Transverse colon (tissue), 4 donors: ENCODE measurements around the gene ARAP2. TPM values are rescaled to one million over a fixed set of nuclear protein-coding genes. Genes with fewer than 3 reads are reported as not detected.

Experiments
- DNase-seq: peaks from one replicate; pipeline ENCODE4 v3.0.0-alpha.2; 2019
- H3K27ac ChIP-seq, 4 donors: fragments of 200-600 bp; sonication (generic); 2 replicates each; pipeline ENCODE4 v1.5.1; 2016 to 2018; ENCODE audit warnings: inconsistent platforms in 4 of 4
- H3K27me3 ChIP-seq: fragments of 200-600 bp; sonication (generic); 2 replicates; pipeline ENCODE4 v1.5.1; 2017; ENCODE audit warnings: inconsistent platforms
- H3K36me3 ChIP-seq, 4 donors: fragments of 200-600 bp; sonication (generic); 2 replicates each; pipeline ENCODE4 v1.5.1; 2017 to 2019; ENCODE audit warnings: inconsistent platforms in 4 of 4
- H3K4me1 ChIP-seq, 4 donors: fragments of 200-600 bp; sonication (generic); 2 replicates each; pipeline ENCODE4 v1.5.1; 2017 to 2020; ENCODE audit warnings: inconsistent platforms in 4 of 4
- H3K4me3 ChIP-seq, 4 donors: fragments of 200-600 bp; sonication (generic); 1 replicate in 1 of 4; 2 replicates in 3 of 4; pipeline versions ENCODE4 v1.5.1 to v1.6.1; 2017 to 2019; ENCODE audit warnings: inconsistent platforms in 4 of 4
- H3K9me3 ChIP-seq, 2 donors: fragments of 200-600 bp; sonication (generic); 2 replicates each; pipeline ENCODE4 v1.5.1; 2017 to 2019; ENCODE audit warnings: inconsistent platforms in 2 of 2
- CTCF ChIP-seq, 5 experiments: fragments of 200-600 bp in 3 of 5; fragments of 450-650 bp in 2 of 5; sonication (generic) in 3 of 5; IDR thresholded peaks; 1 replicate in 2 of 5; 2 replicates in 3 of 5; pipeline ENCODE4 v1.5.1; 2016 to 2017; ENCODE audit warnings: antibody characterized with exemption in 5 of 5, inconsistent platforms in 3 of 5, mild to moderate bottlenecking in 2 of 5, moderate library complexity in 1 of 5
- EP300 ChIP-seq: sonication (generic); formaldehyde crosslinking; IDR thresholded peaks from one replicate; pipeline ENCODE4 v1.6.1; 2017; ENCODE audit warnings: antibody characterized with exemption, low read depth
- POLR2A ChIP-seq: fragments of 450-650 bp; IDR thresholded peaks from one replicate; pipeline ENCODE4 v1.6.1; 2016; ENCODE audit warnings: antibody characterized with exemption, mild to moderate bottlenecking, moderate library complexity
- POLR2AphosphoS5 ChIP-seq, 3 donors: sonication (generic); formaldehyde crosslinking; IDR thresholded peaks; one replicate each; pipeline ENCODE4 v1.6.1; 2016; ENCODE audit warnings: antibody characterized with exemption in 3 of 3
- WGBS, 2 donors: methylation state at CpG; one replicate each; pipeline ENCODE4 v1.1.5; 2018; ENCODE audit warnings: low coverage in 1 of 2; 5-methylcytosine and 5-hydroxymethylcytosine counted together
- in situ Hi-C, 4 donors: fragments of 200-750 bp; cut with MboI; loops; one replicate each; pipeline versions ENCODE4 v1.15.0 to v1.15.1; 2017; ENCODE audit warnings: low sequenced_read_pairs in 3 of 4, low pct_ligation_motif_present in 1 of 4, low pct_unique_long_range_greater_than_20kb in 1 of 4
- intact Hi-C: fragments of 100-400 bp; cut with DNase I; formaldehyde crosslinking; loops from one replicate; pipeline ENCODE4 v1.15.1; 2023; ENCODE audit warnings: low total_unique reads
- total RNA-seq, 4 donors: library from RNA; depleted of rRNA; stranded (reverse); fragments of >200 nt; gene quantifications; one replicate each; pipeline ENCODE4 v1.1.0, GENCODE V29; 2016

The ARAP2 gene
- total RNA-seq, 4 donors from 2014 or later: 42.3 to 108 (median 50.3) TPM

GRCh38 chr4:36243355-36244256, 708 bp downstream of the ARAP2 start:
- Histone ChIP-seq H3K36me3 (no peaks in the 10 kb centered on the region), H3K27ac (peak overlapping the region; percentile 88 to 98 (median 94)), H3K4me3 (peak overlapping the region; percentile 69 to 99 (median 82)), H3K9me3 (no peaks in the 10 kb centered on the region), H3K4me1 (peaks cover 0 to 22% (median 6%) of the 10 kb centered on the region in 4 donors), H3K27me3 (no peaks in the 10 kb centered on the region)
- in situ Hi-C loops (no loop called here), intact Hi-C loops (no loop called here)
- peak; percentile 55 for DNase-seq
- WGBS, 2 donors: 4 to 9% methylated on average over 8 to 23 of the region's 38 CpGs
- no peak for TF ChIP-seq EP300
- peak; percentile 39 for TF ChIP-seq POLR2A
- TF ChIP-seq CTCF (IDR thresholded peaks at IDR 0.05): no peak
- peak in 1 of 3 donors; percentile 25 for TF ChIP-seq POLR2AphosphoS5 (IDR thresholded peaks at IDR 0.05)

- 9 to 15% methylated on average over 7 of the region's 7 CpGs for WGBS, 2 donors
- in situ Hi-C loops (no loop called here), intact Hi-C loops (no loop called here)
- Histone ChIP-seq H3K36me3 (no peaks in the 10 kb centered on the region), H3K4me1 (peaks cover 0 to 22% (median 6%) of the 10 kb centered on the region in 4 donors), H3K4me3 (peak overlapping the region in 3 of 4 donors; percentile 73 to 99 (median 90)), H3K9me3 (no peaks in the 10 kb centered on the region), H3K27ac (peak overlapping the region; percentile 88 to 98 (median 94)), H3K27me3 (no peaks in the 10 kb centered on the region)
- TF ChIP-seq POLR2AphosphoS5 (IDR thresholded peaks at IDR 0.05) (no peak), EP300 (no peak), CTCF (IDR thresholded peaks at IDR 0.05) (no peak), POLR2A (no peak)
- DNase-seq: no peak
These were observed 1.5 kb downstream of the ARAP2 start for GRCh38 chr4:36242629-36243354.

GRCh38 chr4:36241771-36242170, 2.5 kb downstream of the ARAP2 start:
- Histone ChIP-seq H3K4me1 (peaks cover 0 to 22% (median 6%) of the 10 kb centered on the region in 4 donors), H3K27me3 (no peaks in the 10 kb centered on the region), H3K27ac (peak overlapping the region; percentile 13 to 98 (median 94)), H3K4me3 (peak overlapping the region in 3 of 4 donors; percentile 21 to 99 (median 90)), H3K36me3 (no peaks in the 10 kb centered on the region), H3K9me3 (no peaks in the 10 kb centered on the region)
- intact Hi-C loops: no loop called here
- TF ChIP-seq POLR2A: no peak
- no peak for TF ChIP-seq EP300
- no peak for TF ChIP-seq CTCF (IDR thresholded peaks at IDR 0.05)
- TF ChIP-seq POLR2AphosphoS5 (IDR thresholded peaks at IDR 0.05): no peak
- WGBS, 2 donors: 11 to 19% methylated on average over 2 of the region's 2 CpGs
- in situ Hi-C loops: no loop called here
- DNase-seq: no peak
